ENCODE data around the gene ARHGAP26. TPM values are rescaled to one million over a fixed set of nuclear protein-coding genes. Genes with fewer than 3 reads are reported as not detected.

Gene ARHGAP26
- total and polyA plus RNA-seq, 12 donors, result 7.5 to 45.8 (median 37.2) TPM

GRCh38 chr5:142981475-142981874 lies 211.3 kb downstream of the ARHGAP26 start:
- DNase-seq (no peak), ATAC-seq (peak in 5 of 8 donors; percentile 15 to 32 (median 20))
- Histone ChIP-seq H3K4me3 (no peak overlapping the region), H3K36me3 (no peaks in the 10 kb centered on the region), H3K4me1 (peaks cover 14 to 77% (median 51%) of the 10 kb centered on the region in 9 donors), H3K27me3 (no peaks in the 10 kb centered on the region), H3K9me3 (peaks cover 0 to 2% (median 0%) of the 10 kb centered on the region in 11 donors), H3K27ac (peak overlapping the region in 9 of 10 donors; percentile 37 to 90 (median 68))
- intact Hi-C loops (cut with DNase I), result no loop called here
- WGBS, 2 donors, result 16 to 23% methylated on average over 5 of the region's 5 CpGs
- TF ChIP-seq CTCF (IDR thresholded peaks at IDR 0.05), result no peak

- peaks cover 0 to 6% (median 0%) of the 10 kb centered on the region in 11 donors for H3K9me3 ChIP-seq
- DNase-seq (peak; percentile 79 to 91), ATAC-seq (peak; percentile 83 to 96 (median 90))
- peak overlapping the region in 9 of 10 donors; percentile 37 to 90 (median 68) for H3K27ac ChIP-seq
- H3K27me3 ChIP-seq, result no peaks in the 10 kb centered on the region
- intact Hi-C loops (cut with DNase I), result no loop called here
- H3K4me1 ChIP-seq, result peaks cover 14 to 71% (median 51%) of the 10 kb centered on the region in 9 donors
- no peaks in the 10 kb centered on the region for H3K36me3 ChIP-seq
- no peak overlapping the region for H3K4me3 ChIP-seq
- TF ChIP-seq CTCF (IDR thresholded peaks at IDR 0.05), result no peak
- 16 to 18% methylated on average over 6 of the region's 6 CpGs for WGBS, 2 donors
Measured at GRCh38 chr5:142981886-142982820, 212.0 kb downstream of the ARHGAP26 start.

- peak in 3 of 9 donors; percentile 6 to 24 (median 15) for TF ChIP-seq CTCF (IDR thresholded peaks at IDR 0.05)
- H3K4me3 ChIP-seq, result no peak overlapping the region
- peak overlapping the region in 9 of 10 donors; percentile 37 to 90 (median 68) for H3K27ac ChIP-seq
- H3K4me1 ChIP-seq, result peaks cover 14 to 65% (median 51%) of the 10 kb centered on the region in 9 donors
- intact Hi-C loops (cut with DNase I), result no loop called here
- 77 to 82% methylated on average over 4 of the region's 4 CpGs for WGBS, 2 donors
- ATAC-seq (peak in 5 of 8 donors; percentile 12 to 51 (median 28)), DNase-seq (no peak)
- H3K36me3 ChIP-seq, result no peaks in the 10 kb centered on the region
- H3K9me3 ChIP-seq, result peaks cover 0 to 6% (median 0%) of the 10 kb centered on the region in 11 donors
- no peaks in the 10 kb centered on the region for H3K27me3 ChIP-seq
Measured at GRCh38 chr5:142982821-142983200, 212.6 kb downstream of the ARHGAP26 start.

GRCh38 chr5:142984011-142984410 lies 213.8 kb downstream of the ARHGAP26 start:
- Histone ChIP-seq H3K4me3 (no peak overlapping the region), H3K36me3 (no peaks in the 10 kb centered on the region), H3K27ac (peak overlapping the region in 4 of 10 donors; percentile 2 to 29 (median 15)), H3K9me3 (peaks cover 0 to 6% (median 0%) of the 10 kb centered on the region in 11 donors), H3K4me1 (peaks cover 14 to 57% (median 49%) of the 10 kb centered on the region in 9 donors), H3K27me3 (no peaks in the 10 kb centered on the region)
- peak in 3 of 8 donors; percentile 11 to 37 (median 23) for ATAC-seq
- 39 to 56% methylated on average over 1 of the region's 1 CpG for WGBS, 2 donors
- DNase-seq, result no peak
- no peak for TF ChIP-seq CTCF (IDR thresholded peaks at IDR 0.05)
- intact Hi-C loops (cut with DNase I), result no loop called here

Data from heart right ventricle (tissue), 16 donors.